Endothelial cell (in vitro differentiated cells): ENCODE data around the gene TWF1. TPM values are rescaled to one million over a fixed set of nuclear protein-coding genes. Genes with fewer than 3 reads are reported as not detected.

Experiments
- DNase-seq: peaks from one replicate; pipeline ENCODE4 v3.0.0; 2021; ENCODE audit warnings: low spot score
- H3K27ac Mint-ChIP-seq: one replicate; pipeline ENCODE4 v1.8.0; 2021; ENCODE audit warnings: mixed read lengths, inconsistent platforms; ENCODE audit not compliant: unreplicated experiment
- H3K27me3 Mint-ChIP-seq: one replicate; pipeline ENCODE4 v1.8.0; 2021; ENCODE audit warnings: mild to moderate bottlenecking, moderate library complexity, mixed read lengths, inconsistent platforms; ENCODE audit not compliant: unreplicated experiment
- H3K36me3 Mint-ChIP-seq: one replicate; pipeline ENCODE4 v1.8.0; 2021; ENCODE audit warnings: mild to moderate bottlenecking, low read depth, mixed read lengths, inconsistent platforms; ENCODE audit not compliant: unreplicated experiment
- H3K4me1 Mint-ChIP-seq: one replicate; pipeline ENCODE4 v1.8.0; 2021; ENCODE audit warnings: mild to moderate bottlenecking, mixed read lengths, inconsistent platforms; ENCODE audit not compliant: unreplicated experiment
- H3K4me3 Mint-ChIP-seq: one replicate; pipeline ENCODE4 v1.8.0; 2021; ENCODE audit warnings: mild to moderate bottlenecking, mixed read lengths, inconsistent platforms; ENCODE audit not compliant: unreplicated experiment
- H3K9me3 Mint-ChIP-seq: one replicate; pipeline ENCODE4 v1.8.0; 2021; ENCODE audit warnings: mixed read lengths, inconsistent platforms; ENCODE audit not compliant: unreplicated experiment
- total RNA-seq: library from RNA; stranded (reverse); fragmentation: NEBNext Ultra II Directional; extraction: Animal tissue kit (Norgen Biotek cat#: 25700); gene quantifications from one replicate; pipeline ENCODE4 v1.2.1, GENCODE V29; 2021; ENCODE audit not compliant: unreplicated experiment
- TF ChIP-seq, protein P1 (sequence below): fragments of 200-600 bp; sonication (generic); IDR thresholded peaks from one replicate; pipeline ENCODE4 v1.5.0; 2021; ENCODE audit warnings: antibody characterized with exemption; ENCODE audit not compliant: unreplicated experiment

The TWF1 gene
- total RNA-seq, 1 donor from 2014 or later = 44.8 TPM

DNA sequence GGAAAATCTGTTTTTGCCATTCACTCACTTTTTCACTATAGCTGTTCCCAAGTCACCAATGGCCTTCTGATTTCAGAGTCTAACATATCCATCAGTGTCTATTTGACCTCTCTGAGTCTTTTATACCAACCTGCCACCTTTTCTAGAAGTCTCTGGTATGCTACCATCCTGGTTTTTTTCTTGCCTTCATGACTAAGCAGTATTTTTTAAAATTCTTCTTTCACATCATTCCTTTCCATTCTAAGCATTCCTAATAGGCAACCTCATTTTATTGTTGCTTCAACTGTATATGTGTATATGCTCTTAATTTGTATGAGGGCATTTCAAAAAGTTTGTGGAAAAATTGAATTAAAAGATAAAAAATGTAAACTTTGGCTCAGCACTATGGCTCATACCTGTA, 42.3 kb downstream of the TWF1 start:
- Mint-ChIP-seq H3K27ac (no peak overlapping the region), H3K27me3 (peaks cover 2% of the 10 kb centered on the region), H3K36me3 (no peaks in the 10 kb centered on the region), H3K4me3 (no peak overlapping the region), H3K4me1 (peaks cover 14% of the 10 kb centered on the region), H3K9me3 (no peaks in the 10 kb centered on the region)
- no peak for DNase-seq
- TF ChIP-seq, protein P1, sequence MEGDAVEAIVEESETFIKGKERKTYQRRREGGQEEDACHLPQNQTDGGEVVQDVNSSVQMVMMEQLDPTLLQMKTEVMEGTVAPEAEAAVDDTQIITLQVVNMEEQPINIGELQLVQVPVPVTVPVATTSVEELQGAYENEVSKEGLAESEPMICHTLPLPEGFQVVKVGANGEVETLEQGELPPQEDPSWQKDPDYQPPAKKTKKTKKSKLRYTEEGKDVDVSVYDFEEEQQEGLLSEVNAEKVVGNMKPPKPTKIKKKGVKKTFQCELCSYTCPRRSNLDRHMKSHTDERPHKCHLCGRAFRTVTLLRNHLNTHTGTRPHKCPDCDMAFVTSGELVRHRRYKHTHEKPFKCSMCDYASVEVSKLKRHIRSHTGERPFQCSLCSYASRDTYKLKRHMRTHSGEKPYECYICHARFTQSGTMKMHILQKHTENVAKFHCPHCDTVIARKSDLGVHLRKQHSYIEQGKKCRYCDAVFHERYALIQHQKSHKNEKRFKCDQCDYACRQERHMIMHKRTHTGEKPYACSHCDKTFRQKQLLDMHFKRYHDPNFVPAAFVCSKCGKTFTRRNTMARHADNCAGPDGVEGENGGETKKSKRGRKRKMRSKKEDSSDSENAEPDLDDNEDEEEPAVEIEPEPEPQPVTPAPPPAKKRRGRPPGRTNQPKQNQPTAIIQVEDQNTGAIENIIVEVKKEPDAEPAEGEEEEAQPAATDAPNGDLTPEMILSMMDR = no peak

DNA sequence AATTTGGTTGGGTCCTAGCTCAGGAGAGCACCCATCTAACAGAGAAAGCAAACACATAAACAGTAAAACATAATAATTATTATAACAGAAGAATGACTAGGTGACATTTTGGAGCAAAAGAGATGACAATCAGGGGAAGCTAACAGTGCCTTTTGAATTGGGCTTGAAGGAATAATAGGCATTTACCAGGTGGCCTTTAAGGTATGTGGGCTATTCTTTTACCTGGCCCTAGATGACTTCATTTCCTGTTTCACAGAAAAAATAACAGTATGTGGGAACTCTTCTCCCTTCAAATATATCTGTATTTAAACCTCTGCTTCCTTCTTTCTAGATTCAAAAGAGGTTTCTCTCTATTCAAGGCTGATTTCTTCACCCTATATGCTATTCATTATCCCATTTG, 43.5 kb downstream of the TWF1 start:
- Mint-ChIP-seq H3K27me3 (peaks cover 2% of the 10 kb centered on the region), H3K4me3 (no peak overlapping the region), H3K4me1 (peaks cover 20% of the 10 kb centered on the region), H3K36me3 (no peaks in the 10 kb centered on the region), H3K9me3 (no peaks in the 10 kb centered on the region), H3K27ac (no peak overlapping the region)
- no peak for DNase-seq
- TF ChIP-seq, protein P1 = no peak

DNA sequence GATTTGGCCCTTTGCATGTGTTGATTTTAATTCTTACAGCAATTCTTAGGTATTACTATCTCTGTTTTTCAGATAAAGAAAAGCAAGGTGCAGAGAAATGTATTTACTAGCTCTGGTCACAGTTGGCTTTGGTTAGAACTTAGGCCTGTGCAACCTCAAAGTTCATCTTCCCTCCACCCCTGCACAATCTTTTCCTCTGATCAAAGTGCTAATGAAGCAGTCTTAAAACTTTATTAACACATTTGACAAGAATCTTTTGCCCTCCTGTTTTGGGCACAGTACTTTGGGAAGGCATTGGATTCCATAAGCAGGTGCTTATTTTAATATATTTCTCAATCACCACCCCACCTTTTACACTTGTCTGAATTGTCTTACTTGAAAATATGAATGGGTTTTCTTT, 44.6 kb downstream of the TWF1 start:
- H3K9me3 Mint-ChIP-seq = no peaks in the 10 kb centered on the region
- H3K27me3 Mint-ChIP-seq = peaks cover 2% of the 10 kb centered on the region
- H3K27ac Mint-ChIP-seq = no peak overlapping the region
- TF ChIP-seq, protein P1 = no peak
- no peaks in the 10 kb centered on the region for H3K36me3 Mint-ChIP-seq
- peaks cover 21% of the 10 kb centered on the region for H3K4me1 Mint-ChIP-seq
- DNase-seq = no peak
- H3K4me3 Mint-ChIP-seq = no peak overlapping the region

DNA sequence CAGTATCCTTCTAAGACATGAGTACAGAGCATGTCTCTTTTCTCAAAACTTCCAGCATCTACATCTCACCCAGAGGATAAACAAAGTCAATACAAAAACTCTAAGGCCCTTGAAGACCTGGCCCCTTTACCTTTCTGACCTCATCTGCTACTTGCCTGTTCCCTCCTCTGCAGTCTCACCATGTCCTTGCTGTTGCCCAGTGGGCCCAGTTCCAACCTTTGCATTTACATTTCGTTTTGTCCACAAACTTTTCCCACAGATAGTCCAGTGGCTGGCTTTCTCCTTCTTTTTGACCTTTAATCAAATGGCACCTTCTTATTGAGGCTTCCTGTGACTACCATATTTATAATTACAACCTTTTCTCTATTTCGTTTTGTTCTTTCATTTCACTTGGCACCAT, 45.7 kb downstream of the TWF1 start:
- Mint-ChIP-seq H3K4me3 (peak overlapping the region; percentile 14), H3K36me3 (no peaks in the 10 kb centered on the region), H3K27me3 (peaks cover 2% of the 10 kb centered on the region), H3K4me1 (peaks cover 21% of the 10 kb centered on the region), H3K27ac (peak overlapping the region; percentile 9), H3K9me3 (no peaks in the 10 kb centered on the region)
- DNase-seq = no peak
- TF ChIP-seq, protein P1 = no peak

DNA sequence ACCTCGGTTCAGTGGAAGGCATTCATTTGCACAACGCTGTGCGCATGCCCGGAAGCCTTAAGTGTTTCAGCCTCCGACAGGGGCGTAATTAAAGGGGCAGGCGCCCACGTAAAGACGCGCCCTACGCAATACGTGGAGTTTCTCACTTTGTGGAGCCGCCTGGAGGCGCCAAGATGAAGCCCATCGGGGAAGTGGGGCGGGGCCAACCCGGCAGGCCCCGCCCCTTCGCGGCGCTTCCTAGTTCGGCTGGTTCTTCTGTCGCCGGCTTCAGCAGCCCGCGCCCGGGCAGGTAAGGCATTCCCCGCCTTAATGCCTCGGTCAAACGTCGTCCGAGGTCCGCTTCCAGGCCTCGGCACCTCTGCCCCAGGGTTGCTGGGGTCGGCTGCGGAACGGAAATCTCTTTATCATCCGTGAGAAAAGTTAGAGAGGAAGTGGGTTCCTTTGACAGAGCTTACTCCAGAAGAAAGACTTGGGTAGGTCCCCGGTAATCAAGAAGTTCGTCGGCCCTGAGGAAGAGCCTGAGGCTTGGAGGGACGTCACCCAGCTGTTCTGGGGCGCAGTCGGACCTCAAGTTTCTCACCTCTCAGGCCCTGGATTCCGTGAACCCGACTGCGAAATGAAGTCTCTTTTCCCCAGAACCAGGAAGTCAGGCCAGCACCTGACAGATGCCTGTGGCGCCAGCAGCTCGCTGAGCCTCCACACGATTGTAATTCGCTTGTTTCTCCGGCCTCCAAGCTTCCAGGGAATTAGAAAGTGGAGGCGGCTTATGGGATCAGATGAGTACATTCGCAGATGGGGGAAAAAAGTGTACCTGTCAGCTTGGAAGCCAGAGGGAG, 47.2 kb downstream of the TWF1 start, which contains the start of the genes IRAK4 and PUS7L:
TSS of gene IRAK4 (plus strand) at position 224 of the 836 bp plus-strand sequence. CDS start 9,161 bp downstream, outside the sequence.
TSS of gene PUS7L (minus strand) at position 63 of the 836 bp plus-strand sequence. CDS start 3,545 bp downstream, outside the sequence.
- TF ChIP-seq, protein P1 = no peak
- Mint-ChIP-seq H3K9me3 (no peaks in the 10 kb centered on the region), H3K36me3 (no peaks in the 10 kb centered on the region), H3K4me1 (peaks cover 21% of the 10 kb centered on the region), H3K27ac (peak within 1 kb of the TSS; percentile 85), H3K27me3 (peaks cover 2% of the 10 kb centered on the region), H3K4me3 (peak within 1 kb of the TSS; percentile 95)
- peak; percentile 90 for DNase-seq
